Spleen (tissue), 11 donors: ENCODE measurements around the gene CACNA2D3. TPM values are rescaled to one million over a fixed set of nuclear protein-coding genes. Genes with fewer than 3 reads are reported as not detected.

ENCODE experiments used
- DNase-seq: peaks from one replicate; pipeline ENCODE4 v3.0.0-alpha.2; 2020
- H3K27ac ChIP-seq, 8 donors: fragments of 200-600 bp; sonication (generic) in 7 of 8; 1 replicate in 4 of 8; 2 replicates in 4 of 8; pipeline versions ENCODE4 v1.5.0 to v1.8.0; 2016 to 2021; ENCODE audit warnings: inconsistent platforms in 4 of 8, mild to moderate bottlenecking in 4 of 8, moderate library complexity in 1 of 8
- H3K27me3 ChIP-seq, 7 donors: fragments of 200-600 bp; sonication (generic) in 6 of 7; replicated peaks in 1 of 7; 1 replicate in 4 of 7; 2 replicates in 3 of 7; pipeline versions ENCODE4 v1.5.0 to v1.8.0; 2016 to 2021; ENCODE audit warnings: inconsistent platforms in 3 of 7, mild to moderate bottlenecking in 1 of 7
- H3K36me3 ChIP-seq, 6 donors: fragments of 200-600 bp; sonication (generic) in 5 of 6; 1 replicate in 4 of 6; 2 replicates in 2 of 6; pipeline versions ENCODE4 v1.5.0 to v1.8.0; 2016 to 2021; ENCODE audit warnings: inconsistent platforms in 2 of 6
- H3K4me1 ChIP-seq, 6 donors: fragments of 200-600 bp; sonication (generic) in 5 of 6; 1 replicate in 3 of 6; 2 replicates in 3 of 6; pipeline versions ENCODE4 v1.5.0 to v1.8.0; 2016 to 2021; ENCODE audit warnings: inconsistent platforms in 3 of 6
- H3K4me3 ChIP-seq, 8 donors: fragments of 200-600 bp; sonication (generic) in 7 of 8; 1 replicate in 4 of 8; 2 replicates in 4 of 8; pipeline versions ENCODE4 v1.5.0 to v1.8.0; 2016 to 2021; ENCODE audit warnings: inconsistent platforms in 4 of 8, mild to moderate bottlenecking in 4 of 8, moderate library complexity in 2 of 8
- H3K9me3 ChIP-seq, 8 donors: fragments of 200-600 bp; sonication (generic) in 7 of 8; 1 replicate in 4 of 8; 2 replicates in 4 of 8; pipeline versions ENCODE4 v1.5.0 to v1.8.0; 2016 to 2021; ENCODE audit warnings: inconsistent platforms in 4 of 8
- POLR2A ChIP-seq, 3 donors: fragments of 450-650 bp; IDR thresholded peaks; one replicate each; pipeline ENCODE4 v1.5.1; 2017; ENCODE audit warnings: antibody characterized with exemption in 3 of 3, mild to moderate bottlenecking in 1 of 3
- POLR2AphosphoS5 ChIP-seq, 3 donors: sonication (generic); formaldehyde crosslinking; IDR thresholded peaks; one replicate each; pipeline ENCODE4 v1.5.1; 2017; ENCODE audit warnings: antibody characterized with exemption in 3 of 3
- WGBS, 5 donors: extraction: QIAGEN DNeasy Blood & Tissue Kit in 3 of 5; methylation state at CpG; one replicate each; pipeline versions ENCODE4 v1.1.5 to v1.1.7; 2013 to 2018; 5-methylcytosine and 5-hydroxymethylcytosine counted together
- intact Hi-C: fragments of 100-400 bp; cut with DNase I; formaldehyde crosslinking; loops from one replicate; pipeline ENCODE4 v1.15.0; 2023; ENCODE audit warnings: low total_unique reads
- polyA plus RNA-seq, 3 donors: library from polyadenylated mRNA; stranded (reverse); fragments of 200-250 nt; gene quantifications; one replicate each; pipeline ENCODE4 v1.2.1, GENCODE V29; 2013
- total RNA-seq, 7 donors: library from RNA; depleted of rRNA in 3 of 7; stranded (reverse); fragments of >200 nt in 3 of 7; fragmentation: NEBNext Ultra II Directional in 4 of 7; extraction: Animal tissue kit (Norgen Biotek cat#: 25700) in 4 of 7; gene quantifications; one replicate each; pipeline versions ENCODE4 v1.1.0 to v1.2.1, GENCODE V29; 2016 to 2021
- TF ChIP-seq, protein P1 (sequence below), 11 experiments: fragments of 200-600 bp in 7 of 11; fragments of 450-650 bp in 4 of 11; sonication (generic) in 4 of 11; IDR thresholded peaks in 8 of 11; conservative IDR thresholded peaks in 3 of 11; 1 replicate in 7 of 11; 2 replicates in 4 of 11; pipeline versions ENCODE4 v1.4.0 to v1.8.0; 2016 to 2021; ENCODE audit warnings: antibody characterized with exemption in 11 of 11, inconsistent platforms in 4 of 11, mild to moderate bottlenecking in 1 of 11
- donor health status: healthy with polysubstance abuse.
- donor health status: DM: no; HTN: no; CAD: no; lungs with moderate emphysema.
- donor health status: DM: no; HTN: no; CAD: no.
- donor health status: Bipolar disorder and iron deficiency.
- donor health status: healthy.
- donor health status: DM: no; HTN: no; CAD: no.
- donor health status: DM: yes; HTN: yes; CAD: no.

The CACNA2D3 gene
- total and polyA plus RNA-seq, 10 donors, result 0.83 to 4.9 (median 2.9) TPM

- H3K36me3 ChIP-seq, result no peaks in the 10 kb centered on the region
- DNase-seq, result no peak
- peaks cover 0 to 7% (median 2%) of the 10 kb centered on the region in 8 donors for H3K9me3 ChIP-seq
- H3K4me3 ChIP-seq, result no peak overlapping the region
- WGBS, 5 donors, result 83 to 90% (median 87%) methylated on average over 6 of the region's 6 CpGs
- no peaks in the 10 kb centered on the region for H3K27me3 ChIP-seq
- H3K27ac ChIP-seq, result no peak overlapping the region
- TF ChIP-seq, protein P1, sequence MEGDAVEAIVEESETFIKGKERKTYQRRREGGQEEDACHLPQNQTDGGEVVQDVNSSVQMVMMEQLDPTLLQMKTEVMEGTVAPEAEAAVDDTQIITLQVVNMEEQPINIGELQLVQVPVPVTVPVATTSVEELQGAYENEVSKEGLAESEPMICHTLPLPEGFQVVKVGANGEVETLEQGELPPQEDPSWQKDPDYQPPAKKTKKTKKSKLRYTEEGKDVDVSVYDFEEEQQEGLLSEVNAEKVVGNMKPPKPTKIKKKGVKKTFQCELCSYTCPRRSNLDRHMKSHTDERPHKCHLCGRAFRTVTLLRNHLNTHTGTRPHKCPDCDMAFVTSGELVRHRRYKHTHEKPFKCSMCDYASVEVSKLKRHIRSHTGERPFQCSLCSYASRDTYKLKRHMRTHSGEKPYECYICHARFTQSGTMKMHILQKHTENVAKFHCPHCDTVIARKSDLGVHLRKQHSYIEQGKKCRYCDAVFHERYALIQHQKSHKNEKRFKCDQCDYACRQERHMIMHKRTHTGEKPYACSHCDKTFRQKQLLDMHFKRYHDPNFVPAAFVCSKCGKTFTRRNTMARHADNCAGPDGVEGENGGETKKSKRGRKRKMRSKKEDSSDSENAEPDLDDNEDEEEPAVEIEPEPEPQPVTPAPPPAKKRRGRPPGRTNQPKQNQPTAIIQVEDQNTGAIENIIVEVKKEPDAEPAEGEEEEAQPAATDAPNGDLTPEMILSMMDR (IDR thresholded peaks at IDR 0.05 in 8 of 11, conservative IDR thresholded peaks at IDR 0.05 in 3 of 11), result no peak
- TF ChIP-seq POLR2AphosphoS5 (IDR thresholded peaks at IDR 0.05) (no peak), POLR2A (IDR thresholded peaks at IDR 0.05) (no peak)
- H3K4me1 ChIP-seq, result no peaks in the 10 kb centered on the region
- intact Hi-C loops, result no loop called here
Observed at GRCh38 chr3:54484334-54484733, 362.0 kb downstream of the CACNA2D3 start.

DNA sequence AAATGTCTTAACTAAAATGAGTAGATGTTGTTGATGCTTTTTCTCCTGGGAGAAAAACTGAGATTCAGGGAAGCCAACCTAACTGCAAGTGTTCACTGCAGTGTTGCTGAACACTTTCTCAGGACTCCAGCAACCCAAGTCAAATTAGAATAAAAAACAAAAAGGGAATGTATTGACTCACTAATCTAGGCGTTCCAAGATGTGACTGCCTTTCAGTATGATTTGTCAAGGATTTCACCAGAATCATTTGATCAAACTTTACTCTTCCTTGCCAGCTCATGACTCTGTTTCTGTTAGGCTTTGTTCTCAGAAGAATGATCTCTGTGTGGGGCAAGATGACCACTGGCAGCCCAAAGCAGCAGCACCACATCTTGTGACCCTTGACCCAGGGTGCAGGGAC is 364.0 kb downstream of the CACNA2D3 start:
- Histone ChIP-seq H3K27me3 (no peaks in the 10 kb centered on the region), H3K9me3 (no peaks in the 10 kb centered on the region), H3K4me1 (no peaks in the 10 kb centered on the region), H3K36me3 (no peaks in the 10 kb centered on the region), H3K4me3 (no peak overlapping the region), H3K27ac (no peak overlapping the region)
- no peak for DNase-seq
- 57 to 85% (median 71%) methylated on average over 1 of the region's 1 CpG for WGBS, 5 donors
- intact Hi-C loops, result no loop called here
- no peak for TF ChIP-seq POLR2A (IDR thresholded peaks at IDR 0.05)
- TF ChIP-seq, protein P1 (IDR thresholded peaks at IDR 0.05 in 8 of 11, conservative IDR thresholded peaks at IDR 0.05 in 3 of 11), result no peak
- TF ChIP-seq POLR2AphosphoS5 (IDR thresholded peaks at IDR 0.05), result no peak

DNA sequence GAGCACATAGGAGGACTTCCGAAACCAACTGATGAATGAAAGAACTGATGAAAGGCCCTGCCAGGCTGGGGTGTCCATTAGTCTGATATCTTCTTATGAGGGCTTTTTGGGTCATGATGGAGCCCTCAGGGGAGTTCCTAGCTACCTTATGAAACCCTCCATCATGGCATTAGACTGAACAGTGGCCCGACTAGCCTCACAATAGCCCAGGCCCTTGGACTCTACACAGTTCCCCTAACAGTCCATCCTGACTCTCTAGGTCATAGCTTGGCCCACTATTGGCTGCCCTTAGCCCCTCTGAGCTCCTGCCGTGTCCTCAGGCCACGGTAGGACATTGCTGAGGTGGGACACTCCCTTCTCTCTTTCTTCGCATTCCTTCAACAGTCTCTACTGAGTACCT is 365.9 kb downstream of the CACNA2D3 start:
- intact Hi-C loops, result no loop called here
- H3K27me3 ChIP-seq, result no peaks in the 10 kb centered on the region
- H3K27ac ChIP-seq, result no peak overlapping the region
- no peak for DNase-seq
- H3K4me3 ChIP-seq, result no peak overlapping the region
- H3K4me1 ChIP-seq, result no peaks in the 10 kb centered on the region
- WGBS, 5 donors, result 80 to 93% (median 84%) methylated on average over 5 of the region's 5 CpGs
- TF ChIP-seq POLR2A (IDR thresholded peaks at IDR 0.05) (no peak), POLR2AphosphoS5 (IDR thresholded peaks at IDR 0.05) (no peak)
- TF ChIP-seq, protein P1 (IDR thresholded peaks at IDR 0.05 in 8 of 11, conservative IDR thresholded peaks at IDR 0.05 in 3 of 11), result no peak
- H3K9me3 ChIP-seq, result no peaks in the 10 kb centered on the region
- H3K36me3 ChIP-seq, result no peaks in the 10 kb centered on the region

DNA sequence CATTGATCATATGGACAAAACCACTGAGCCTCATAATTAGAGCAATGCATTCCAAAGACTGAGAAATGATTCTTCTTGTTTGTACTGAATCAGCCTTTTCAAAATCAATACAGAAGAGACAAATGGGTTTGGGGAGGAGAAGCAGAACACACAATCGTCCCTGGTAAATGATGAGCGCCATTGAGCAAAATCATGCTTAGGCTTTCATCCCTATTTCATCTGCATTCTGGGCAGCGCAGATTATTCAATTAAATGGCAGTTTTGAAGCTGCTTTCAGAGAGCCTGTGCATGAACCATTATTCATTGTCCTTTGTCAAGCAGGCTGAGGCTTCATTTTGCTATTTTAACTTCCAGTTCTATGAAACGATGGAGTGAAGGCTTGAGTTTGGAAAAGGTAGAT is 371.9 kb downstream of the CACNA2D3 start:
- Histone ChIP-seq H3K36me3 (no peaks in the 10 kb centered on the region), H3K4me1 (no peaks in the 10 kb centered on the region), H3K27me3 (no peaks in the 10 kb centered on the region), H3K27ac (no peak overlapping the region), H3K4me3 (no peak overlapping the region), H3K9me3 (peaks cover 0 to 41% (median 23%) of the 10 kb centered on the region in 8 donors)
- no peak for DNase-seq
- intact Hi-C loops, result no loop called here
- TF ChIP-seq POLR2AphosphoS5 (IDR thresholded peaks at IDR 0.05), result no peak
- TF ChIP-seq, protein P1 (IDR thresholded peaks at IDR 0.05 in 8 of 11, conservative IDR thresholded peaks at IDR 0.05 in 3 of 11), result no peak
- no peak for TF ChIP-seq POLR2A (IDR thresholded peaks at IDR 0.05)
- WGBS, 5 donors, result 88 to 93% (median 90%) methylated on average over 4 of the region's 4 CpGs
